Stimulated activated CD4-positive, alpha-beta T cell treated with anti-CD3 and anti-CD28 coated beads, Interleukin-1b, Interleukin-23, amount 100 ng/mL, for 24 hours (primary cell): ENCODE data around the gene SPRED3.
"Not testable (repeated sequence)": the region's sequence is repeated elsewhere in the genome, so short reads cannot be mapped to it uniquely, and the experiment has no call there.

Experiments
- DNase-seq, 4 experiments: peaks; one replicate each; pipeline ENCODE4 v3.0.0-alpha.2; 2020; ENCODE audit warnings: low read depth in 4 of 4, low spot score in 1 of 4

The SPRED3 gene

GRCh38 chr19:38389957-38390924, 1.7 kb downstream of the SPRED3 start:
- DNase-seq = no peak

- no peak for DNase-seq
These were observed 3.5 kb downstream of the SPRED3 start for GRCh38 chr19:38391911-38392464.

- DNase-seq = no peak
These were observed 4.3 kb downstream of the SPRED3 start for GRCh38 chr19:38392707-38393308.

DNA sequence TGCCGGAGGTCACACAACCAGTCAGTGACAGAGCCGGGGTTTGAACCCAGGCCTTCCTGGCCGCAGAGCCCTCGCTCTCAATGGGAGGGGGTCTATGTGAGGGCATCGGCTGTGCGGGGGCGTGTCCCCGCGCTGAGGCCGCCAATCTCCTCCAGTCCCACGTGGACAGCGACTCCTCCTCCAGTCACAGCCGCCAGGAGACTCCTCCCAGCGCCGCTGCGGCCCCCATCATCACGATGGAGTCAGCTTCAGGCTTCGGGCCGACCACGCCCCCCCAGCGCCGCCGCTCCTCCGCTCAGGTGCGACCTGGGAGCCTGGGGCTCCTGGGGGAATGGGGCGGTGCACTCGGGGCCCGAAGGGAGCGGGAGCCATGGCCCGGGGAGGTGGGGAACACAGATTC, 6.0 kb downstream of the SPRED3 start:
- DNase-seq = peak; percentile 40 to 75 (median 58)

GRCh38 chr19:38395381-38396114, 7.1 kb downstream of the SPRED3 start:
- peak in 2 of 4 experiments; percentile 32 to 40 for DNase-seq

DNA sequence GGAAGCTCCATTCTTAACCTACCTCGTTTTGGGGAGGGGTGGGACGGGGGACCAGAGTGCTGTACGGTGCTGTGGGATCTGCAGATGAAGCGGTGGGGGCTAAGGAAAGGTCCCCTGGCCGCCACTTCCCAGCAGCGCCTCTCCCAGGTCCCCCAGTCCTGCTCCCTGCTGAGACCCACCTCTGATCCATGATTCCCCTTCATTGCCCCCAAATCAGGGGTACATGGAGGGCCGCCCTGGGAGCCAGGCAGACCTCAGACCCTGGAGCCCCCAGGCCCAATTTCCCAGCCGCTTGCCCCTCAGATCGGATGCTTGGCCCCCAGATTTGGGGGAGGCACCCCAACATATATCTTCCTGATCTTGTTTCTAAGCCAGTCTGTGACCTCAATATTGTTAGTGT, 10.6 kb downstream of the SPRED3 start:
- no peak for DNase-seq

DNA sequence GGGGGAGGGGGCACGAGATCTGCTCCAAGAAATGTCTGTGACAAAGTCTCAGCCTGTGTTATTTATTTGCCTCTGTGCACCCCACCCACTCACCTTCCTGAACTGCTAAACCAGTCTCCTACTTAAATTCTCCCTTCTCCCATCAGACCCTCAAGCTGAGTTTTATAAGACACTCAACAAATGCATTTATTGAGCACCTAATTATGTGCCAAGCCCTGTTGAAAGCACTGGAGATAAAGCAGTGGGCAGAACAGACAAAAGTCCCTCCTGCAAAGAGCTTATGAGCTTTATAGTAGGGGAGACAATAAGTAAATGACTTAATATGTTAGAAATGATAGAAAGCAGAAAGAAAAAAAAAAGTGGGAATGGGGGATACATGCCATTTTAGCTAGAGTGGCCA, 11.0 kb downstream of the SPRED3 start:
- no peak for DNase-seq

DNA sequence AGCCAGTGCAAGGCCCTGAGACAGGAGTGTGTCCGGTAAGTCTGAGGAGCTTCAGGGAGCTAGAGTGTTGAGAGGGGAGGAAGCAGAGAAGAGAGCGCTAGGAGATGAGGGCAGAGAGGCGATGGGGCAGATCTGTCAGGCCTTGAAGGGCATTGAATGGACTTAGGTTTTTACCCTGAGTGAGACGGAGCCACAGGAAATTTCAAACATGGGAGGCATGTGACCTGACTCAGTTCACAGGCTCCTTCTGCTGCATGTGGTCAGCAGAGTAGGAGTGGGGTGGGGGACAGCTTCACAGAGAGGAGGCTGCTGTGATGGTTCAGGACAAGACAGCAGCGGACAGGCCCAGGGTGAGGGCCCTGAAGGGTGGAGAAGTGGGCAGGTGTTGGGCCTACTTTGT, 11.9 kb downstream of the SPRED3 start:
- no peak for DNase-seq

GRCh38 chr19:38401148-38401547, 12.7 kb downstream of the SPRED3 start:
- no peak for DNase-seq

DNA sequence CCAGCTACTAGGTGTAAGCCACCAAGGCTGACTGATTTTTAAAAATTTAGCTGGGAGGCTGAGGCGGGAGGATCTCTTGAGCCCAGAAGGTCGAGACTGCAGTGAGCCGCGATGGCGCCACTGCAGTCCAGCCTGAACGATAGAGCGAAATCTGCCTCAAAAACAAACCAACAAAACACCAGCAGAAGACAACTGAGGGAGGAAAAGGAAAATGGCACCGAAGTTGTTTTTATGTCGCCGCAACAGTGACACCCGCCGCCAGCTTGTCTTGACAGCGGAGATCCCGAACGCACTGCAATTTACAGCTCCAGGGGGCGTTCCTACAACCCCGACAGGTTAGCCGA, 14.1 kb downstream of the SPRED3 start:
- no peak for DNase-seq

DNA sequence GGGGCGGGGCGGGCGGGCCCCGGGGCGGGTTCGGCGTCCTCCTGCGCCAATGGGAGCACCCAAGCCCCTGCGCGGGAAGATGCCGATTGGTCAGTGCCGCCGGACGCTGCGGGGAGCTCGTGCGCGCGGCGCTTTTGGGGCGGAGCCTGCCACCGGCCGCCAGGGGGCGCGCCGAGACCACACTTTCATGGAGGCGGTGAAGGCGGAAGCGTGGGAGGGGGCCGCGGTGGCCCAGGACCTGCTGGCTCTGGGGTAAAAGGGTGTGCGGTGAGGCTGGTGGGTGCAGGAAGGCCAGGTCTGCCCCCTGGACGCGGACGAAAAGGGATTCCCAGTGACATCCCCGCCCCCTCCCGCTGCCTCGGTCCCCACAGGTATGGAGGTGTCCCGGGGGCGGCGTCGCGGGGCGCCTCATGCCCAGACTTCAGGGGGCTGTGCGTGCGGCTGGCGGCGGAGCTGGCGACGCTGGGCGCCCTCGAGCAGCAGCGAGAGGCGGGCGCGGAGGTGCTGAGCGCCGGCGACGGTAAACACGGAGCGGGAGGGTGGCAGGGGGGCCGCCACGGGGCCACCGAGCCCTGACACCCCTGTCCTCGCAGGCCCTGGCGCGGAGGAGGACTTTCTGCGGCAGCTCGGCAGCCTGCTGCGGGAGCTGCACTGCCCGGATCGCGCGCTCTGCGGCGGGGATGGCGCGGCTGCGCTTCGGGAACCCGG, 14.6 kb downstream of the SPRED3 start, which contains the start of gene FAM98C:
TSS of gene FAM98C (plus strand) at position 127 of the 708 bp plus-strand sequence. CDS start at position 188, 61 bp downstream.
- peak; percentile 91 to 96 (median 94) for DNase-seq

- DNase-seq = no peak
These were observed 16.4 kb downstream of the SPRED3 start for GRCh38 chr19:38404858-38405257.

DNA sequence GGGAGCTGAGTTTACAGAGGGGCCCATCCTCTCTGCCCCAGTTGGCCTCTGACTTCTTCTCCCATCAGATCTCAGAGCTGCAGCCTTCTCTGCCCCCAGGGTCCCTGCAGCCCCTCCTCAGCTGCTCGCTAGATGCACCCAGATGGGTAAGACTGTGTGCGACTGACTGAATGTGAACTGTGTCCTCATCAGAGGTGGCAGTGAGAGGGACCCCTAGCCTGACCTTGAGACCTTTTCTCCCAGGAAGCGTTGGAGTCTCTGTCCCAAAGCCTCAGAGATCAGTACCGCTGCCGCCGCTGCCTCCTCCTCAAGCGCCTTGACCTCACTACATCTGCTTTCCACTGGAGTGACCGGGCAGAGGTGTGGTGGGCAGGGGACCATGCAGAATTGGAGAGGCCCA, 16.8 kb downstream of the SPRED3 start:
- DNase-seq = no peak

- no peak for DNase-seq
These were observed 21.2 kb downstream of the SPRED3 start for GRCh38 chr19:38409631-38410133.

- not testable (repeated sequence) for DNase-seq
These were observed 21.9 kb downstream of the SPRED3 start for GRCh38 chr19:38410407-38410806.

DNA sequence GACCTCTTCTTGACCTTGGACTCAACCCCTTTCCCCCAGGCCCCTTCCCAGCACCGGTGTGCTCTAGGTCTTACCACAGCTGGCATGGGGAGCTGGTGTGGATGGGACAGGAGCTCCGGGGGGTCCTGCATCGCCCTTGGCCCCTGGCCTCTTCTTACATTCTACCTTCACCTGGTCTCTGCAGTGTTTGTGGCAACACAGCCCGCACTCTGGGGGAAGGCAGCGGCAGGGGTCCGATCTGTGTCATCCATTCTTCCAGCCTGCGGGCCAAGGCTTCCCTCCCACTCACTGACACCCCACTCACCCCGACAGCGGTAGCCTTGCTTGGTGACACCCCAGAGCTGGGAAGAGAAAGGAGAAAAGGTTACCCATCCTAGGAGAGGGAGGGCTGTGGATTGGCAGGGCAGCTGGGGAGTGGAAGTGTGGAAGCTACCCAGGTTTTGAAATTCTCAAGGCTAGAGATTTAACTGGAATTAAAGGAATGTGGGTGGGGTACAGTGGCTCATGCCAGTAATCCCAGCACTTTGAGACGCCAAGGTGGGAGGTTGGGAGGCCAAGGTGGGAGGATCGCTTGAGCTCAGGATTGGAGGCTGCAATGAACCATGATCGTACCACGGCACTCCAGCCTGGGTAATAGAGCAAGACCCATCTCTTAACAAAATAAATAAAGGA, 22.7 kb downstream of the SPRED3 start:
- DNase-seq = no peak

DNA sequence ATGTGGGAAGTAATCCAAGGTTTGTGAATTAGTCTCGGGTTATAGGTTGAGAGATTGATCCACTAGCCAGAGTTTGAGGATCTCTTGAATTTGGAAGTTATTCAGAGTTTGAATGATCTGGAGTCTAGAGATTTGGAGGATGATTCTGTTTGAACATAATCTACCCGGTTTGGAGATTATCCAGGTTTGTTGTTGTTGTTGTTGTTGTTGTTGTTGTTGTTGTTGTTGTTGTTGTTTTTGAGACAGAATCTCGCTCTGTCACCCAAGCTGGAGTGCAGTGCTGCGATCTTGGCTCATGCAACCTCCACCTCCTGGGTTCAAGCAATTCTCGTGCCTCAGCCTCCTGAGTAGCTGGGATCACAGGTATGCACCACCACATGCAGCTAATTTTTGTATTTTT, 23.4 kb downstream of the SPRED3 start:
- not testable (repeated sequence) for DNase-seq

GRCh38 chr19:38412491-38412890, 24.0 kb downstream of the SPRED3 start:
- DNase-seq = no peak

GRCh38 chr19:38412961-38413360, 24.5 kb downstream of the SPRED3 start:
- no peak for DNase-seq

DNA sequence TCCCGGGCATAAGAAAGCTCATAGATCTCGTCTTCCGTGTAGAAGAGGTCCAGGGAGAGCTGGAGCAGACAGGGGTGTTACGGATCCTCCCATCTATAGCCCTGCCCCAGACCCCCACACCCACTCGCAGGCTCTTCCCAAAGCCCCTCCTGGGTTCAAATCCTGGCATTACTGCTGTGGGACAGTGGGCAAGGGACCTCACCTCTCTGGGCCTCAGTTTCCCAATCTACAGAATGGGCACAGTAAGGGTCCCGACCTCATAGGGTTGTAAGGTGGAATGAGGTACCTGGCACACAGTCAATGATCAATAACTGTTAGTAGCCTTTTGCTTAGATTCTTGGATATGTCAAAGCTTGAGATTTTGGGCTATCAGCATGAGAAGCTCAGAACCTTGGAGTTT, 24.9 kb downstream of the SPRED3 start:
- DNase-seq = no peak
